Measurements from ENCODE around the gene SRMS. TPM values are rescaled to one million over a fixed set of nuclear protein-coding genes. Genes with fewer than 3 reads are reported as not detected.

The SRMS gene
- total RNA-seq, 1 donor from 2014 or later: not detected

DNA sequence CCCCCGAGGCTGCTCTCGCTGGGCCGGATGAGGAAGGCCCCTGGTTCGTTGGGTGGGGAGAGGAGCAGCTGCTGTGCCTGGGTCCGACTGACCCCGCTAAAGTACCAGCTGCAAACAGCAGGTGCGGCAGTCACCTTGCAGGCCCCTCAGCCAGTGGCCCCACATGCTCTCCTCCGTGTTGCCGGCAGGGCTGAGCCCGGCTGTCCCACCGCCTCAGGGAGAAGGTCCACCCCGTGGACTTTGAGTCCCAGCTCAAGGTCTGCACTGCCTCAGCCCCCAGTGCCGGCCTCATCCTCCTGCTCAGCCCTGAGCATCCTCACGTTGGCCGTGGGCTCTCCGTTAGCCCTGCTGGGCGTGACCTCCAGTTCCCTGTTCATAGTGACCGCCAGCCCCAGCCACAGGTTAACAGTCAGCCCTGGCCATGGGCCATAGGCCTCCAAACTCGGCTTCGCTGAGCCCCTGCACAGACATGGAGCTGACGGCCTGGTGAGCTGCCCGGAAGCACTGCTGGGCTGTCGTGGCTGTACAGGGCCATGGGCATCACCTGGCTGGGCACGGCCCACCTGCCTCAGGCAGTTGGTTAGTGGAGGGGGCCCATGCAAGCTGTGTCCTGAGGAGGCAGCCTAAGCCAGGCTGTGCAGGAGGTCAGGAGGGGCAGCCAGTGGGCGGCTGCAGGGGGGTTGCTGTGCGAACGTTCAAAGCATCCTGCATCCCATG lies 3.1 kb downstream of the SRMS start:
- no peak overlapping the region for H3K27ac Mint-ChIP-seq
- DNase-seq (ENCODE audit: low spot score, unreplicated experiment): no peak
- TF ChIP-seq, protein P1, sequence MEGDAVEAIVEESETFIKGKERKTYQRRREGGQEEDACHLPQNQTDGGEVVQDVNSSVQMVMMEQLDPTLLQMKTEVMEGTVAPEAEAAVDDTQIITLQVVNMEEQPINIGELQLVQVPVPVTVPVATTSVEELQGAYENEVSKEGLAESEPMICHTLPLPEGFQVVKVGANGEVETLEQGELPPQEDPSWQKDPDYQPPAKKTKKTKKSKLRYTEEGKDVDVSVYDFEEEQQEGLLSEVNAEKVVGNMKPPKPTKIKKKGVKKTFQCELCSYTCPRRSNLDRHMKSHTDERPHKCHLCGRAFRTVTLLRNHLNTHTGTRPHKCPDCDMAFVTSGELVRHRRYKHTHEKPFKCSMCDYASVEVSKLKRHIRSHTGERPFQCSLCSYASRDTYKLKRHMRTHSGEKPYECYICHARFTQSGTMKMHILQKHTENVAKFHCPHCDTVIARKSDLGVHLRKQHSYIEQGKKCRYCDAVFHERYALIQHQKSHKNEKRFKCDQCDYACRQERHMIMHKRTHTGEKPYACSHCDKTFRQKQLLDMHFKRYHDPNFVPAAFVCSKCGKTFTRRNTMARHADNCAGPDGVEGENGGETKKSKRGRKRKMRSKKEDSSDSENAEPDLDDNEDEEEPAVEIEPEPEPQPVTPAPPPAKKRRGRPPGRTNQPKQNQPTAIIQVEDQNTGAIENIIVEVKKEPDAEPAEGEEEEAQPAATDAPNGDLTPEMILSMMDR (IDR thresholded peaks at IDR 0.05; ENCODE audit: unreplicated experiment): no peak
- no peak overlapping the region for H3K4me3 Mint-ChIP-seq (ENCODE audit: low read depth)
- no peaks in the 10 kb centered on the region for H3K9me3 Mint-ChIP-seq (ENCODE audit: low read depth)
- peaks cover 3% of the 10 kb centered on the region for H3K4me1 Mint-ChIP-seq (ENCODE audit: low read depth)
- peaks cover 13% of the 10 kb centered on the region for H3K27me3 Mint-ChIP-seq
- H3K36me3 Mint-ChIP-seq (ENCODE audit: insufficient read depth): no peaks in the 10 kb centered on the region

DNA sequence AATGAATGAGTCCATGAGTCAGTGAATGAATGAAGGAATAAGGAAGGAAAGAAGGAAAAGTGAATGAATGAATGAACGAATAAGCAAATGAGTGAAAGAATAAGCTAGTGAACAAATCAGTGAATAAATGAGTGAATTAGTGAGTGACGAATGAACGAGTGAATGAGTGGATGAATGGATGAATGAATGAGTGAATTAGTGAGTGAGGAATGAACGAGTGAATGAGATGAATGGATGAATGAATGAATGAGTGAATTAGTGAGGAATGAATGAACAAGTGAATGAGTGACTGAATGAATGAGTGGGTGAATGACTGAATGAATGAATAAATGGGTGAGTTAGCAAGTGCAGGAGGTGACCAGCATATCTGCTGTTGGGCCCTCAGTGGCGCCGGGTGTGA lies 3.8 kb downstream of the SRMS start:
- peaks cover 12% of the 10 kb centered on the region for H3K27me3 Mint-ChIP-seq
- H3K27ac Mint-ChIP-seq: no peak overlapping the region
- no peaks in the 10 kb centered on the region for H3K36me3 Mint-ChIP-seq (ENCODE audit: insufficient read depth)
- TF ChIP-seq, protein P1 (IDR thresholded peaks at IDR 0.05; ENCODE audit: unreplicated experiment): no peak
- no peak overlapping the region for H3K4me3 Mint-ChIP-seq (ENCODE audit: low read depth)
- no peaks in the 10 kb centered on the region for H3K9me3 Mint-ChIP-seq (ENCODE audit: low read depth)
- no peak for DNase-seq (ENCODE audit: low spot score, unreplicated experiment)
- H3K4me1 Mint-ChIP-seq (ENCODE audit: low read depth): peaks cover 3% of the 10 kb centered on the region

DNA sequence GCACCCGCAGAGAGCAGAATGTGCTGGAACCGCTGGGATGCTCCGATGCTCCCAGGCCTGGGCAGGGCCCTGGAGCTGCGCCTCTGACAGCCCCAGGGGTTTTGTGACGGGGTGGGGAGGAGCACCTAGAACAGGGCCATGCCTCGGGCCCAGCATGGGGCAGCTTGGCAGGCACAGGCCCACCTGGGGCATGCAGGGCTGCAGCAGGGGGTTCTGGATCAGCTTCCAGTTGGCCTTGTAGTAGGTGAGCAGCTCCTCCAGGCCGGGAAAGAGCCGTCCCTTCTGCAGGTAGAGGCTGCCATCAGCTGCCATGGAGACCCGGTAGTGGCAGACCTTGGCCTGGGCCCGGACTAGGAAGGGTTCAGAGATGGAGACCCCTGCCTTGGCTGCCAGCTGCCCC lies 4.4 kb downstream of the SRMS start:
- DNase-seq (ENCODE audit: low spot score, unreplicated experiment): no peak
- Mint-ChIP-seq H3K4me3 (ENCODE audit: low read depth) (no peak overlapping the region), H3K4me1 (ENCODE audit: low read depth) (peaks cover 3% of the 10 kb centered on the region), H3K36me3 (ENCODE audit: insufficient read depth) (no peaks in the 10 kb centered on the region), H3K9me3 (ENCODE audit: low read depth) (no peaks in the 10 kb centered on the region), H3K27ac (no peak overlapping the region), H3K27me3 (peaks cover 12% of the 10 kb centered on the region)
- TF ChIP-seq, protein P1 (IDR thresholded peaks at IDR 0.05; ENCODE audit: unreplicated experiment): no peak

DNA sequence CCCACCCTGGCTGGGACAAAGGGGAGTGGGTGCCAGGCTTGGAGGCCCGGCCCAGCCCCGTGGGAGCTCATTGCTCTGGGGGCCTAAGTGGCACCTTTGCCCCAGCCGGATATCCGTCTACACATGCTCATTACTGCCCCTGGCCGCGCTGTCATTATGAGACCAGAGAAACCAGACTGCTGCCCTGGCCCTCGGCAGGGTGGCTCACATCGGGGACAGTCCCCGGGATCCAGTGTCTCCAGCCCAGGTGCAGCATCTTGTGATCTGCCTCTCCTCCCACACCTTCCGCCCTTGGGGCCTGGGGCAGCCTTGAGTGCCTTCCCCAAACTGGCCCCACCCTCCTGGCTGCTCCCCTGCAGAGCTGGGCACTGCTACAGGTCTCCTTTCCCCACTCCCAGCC lies 4.9 kb downstream of the SRMS start:
- H3K27ac Mint-ChIP-seq: no peak overlapping the region
- H3K4me3 Mint-ChIP-seq (ENCODE audit: low read depth): no peak overlapping the region
- no peaks in the 10 kb centered on the region for H3K9me3 Mint-ChIP-seq (ENCODE audit: low read depth)
- DNase-seq (ENCODE audit: low spot score, unreplicated experiment): no peak
- TF ChIP-seq, protein P1 (IDR thresholded peaks at IDR 0.05; ENCODE audit: unreplicated experiment): no peak
- H3K4me1 Mint-ChIP-seq (ENCODE audit: low read depth): peaks cover 3% of the 10 kb centered on the region
- H3K36me3 Mint-ChIP-seq (ENCODE audit: insufficient read depth): no peaks in the 10 kb centered on the region
- H3K27me3 Mint-ChIP-seq: peaks cover 12% of the 10 kb centered on the region

DNA sequence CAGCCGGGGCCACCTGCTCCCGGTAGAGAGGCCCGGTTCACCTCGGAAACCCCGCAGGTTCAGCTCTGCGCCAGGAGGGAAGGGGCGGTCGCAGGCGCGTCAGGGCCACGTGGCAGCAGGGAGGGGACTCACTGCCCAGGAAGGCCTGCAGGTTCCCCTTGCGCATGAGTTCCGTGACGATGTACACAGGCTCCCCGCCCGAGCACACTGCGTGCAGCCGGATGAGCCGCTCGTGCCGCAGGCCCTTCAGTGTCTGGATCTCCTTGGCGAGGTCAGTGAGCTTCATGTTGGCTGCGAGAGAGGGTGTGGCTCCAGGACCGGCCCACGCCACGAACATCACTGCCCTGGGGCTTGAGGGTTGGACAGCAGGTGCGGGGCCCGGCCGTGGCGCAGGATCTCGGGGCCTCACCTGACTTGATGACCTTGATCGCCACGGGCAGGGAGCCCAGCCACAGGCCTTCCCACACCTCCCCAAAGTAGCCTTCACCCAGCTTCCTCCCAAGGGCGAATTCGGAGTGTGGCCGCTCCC lies 5.5 kb downstream of the SRMS start:
- H3K4me3 Mint-ChIP-seq (ENCODE audit: low read depth): no peak overlapping the region
- H3K27ac Mint-ChIP-seq: no peak overlapping the region
- peaks cover 3% of the 10 kb centered on the region for H3K4me1 Mint-ChIP-seq (ENCODE audit: low read depth)
- TF ChIP-seq, protein P1 (IDR thresholded peaks at IDR 0.05; ENCODE audit: unreplicated experiment): no peak
- DNase-seq (ENCODE audit: low spot score, unreplicated experiment): no peak
- H3K36me3 Mint-ChIP-seq (ENCODE audit: insufficient read depth): no peaks in the 10 kb centered on the region
- H3K27me3 Mint-ChIP-seq: peaks cover 12% of the 10 kb centered on the region
- H3K9me3 Mint-ChIP-seq (ENCODE audit: low read depth): no peaks in the 10 kb centered on the region
